Astrocyte of the cerebellum (primary cell): ENCODE results near the gene CTNNA3.

Experiments used
- DNase-seq: peaks from one replicate; pipeline ENCODE4 v3.0.0-alpha.2; 2011; ENCODE audit warnings: low read depth
- H3K4me3 ChIP-seq: 2 replicates; pipeline ENCODE4 v1.5.1; 2011; ENCODE audit warnings: mild to moderate bottlenecking, low read depth, low read length, moderate library complexity
- in situ Hi-C: cut with HindIII; loops from 2 replicates; pipeline ENCODE4 v1.10.0; 2017; ENCODE audit warnings: low sequenced_read_pairs
- TF ChIP-seq, protein P1 (sequence below): IDR thresholded peaks from 2 replicates; pipeline ENCODE4 v1.5.1; 2012; ENCODE audit warnings: low read length, low read depth, moderate library complexity, mild to moderate bottlenecking; ENCODE audit errors: missing control alignments

Gene CTNNA3

DNA sequence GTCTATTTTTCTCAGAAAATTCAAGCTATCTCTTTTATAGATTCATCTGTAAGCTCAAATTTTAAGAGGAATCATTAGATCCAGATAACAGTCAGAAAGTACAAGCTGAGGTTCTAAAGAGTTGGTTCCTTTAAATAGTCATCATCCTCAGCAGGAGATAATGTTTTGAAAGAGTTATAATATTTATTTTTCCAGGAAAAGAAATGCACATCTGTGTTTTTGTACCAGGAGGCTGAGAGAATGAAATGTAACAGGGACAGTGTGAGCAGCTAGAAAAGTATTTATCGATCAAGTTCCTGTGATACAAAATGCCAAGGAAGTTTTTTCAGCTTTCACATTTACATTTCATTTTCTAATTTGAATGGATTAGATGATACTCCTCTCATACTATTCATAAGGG, 890.4 kb downstream of the CTNNA3 start:
- no peak for DNase-seq
- in situ Hi-C loops: no loop called here
- H3K4me3 ChIP-seq: no peak overlapping the region
- TF ChIP-seq, protein P1, sequence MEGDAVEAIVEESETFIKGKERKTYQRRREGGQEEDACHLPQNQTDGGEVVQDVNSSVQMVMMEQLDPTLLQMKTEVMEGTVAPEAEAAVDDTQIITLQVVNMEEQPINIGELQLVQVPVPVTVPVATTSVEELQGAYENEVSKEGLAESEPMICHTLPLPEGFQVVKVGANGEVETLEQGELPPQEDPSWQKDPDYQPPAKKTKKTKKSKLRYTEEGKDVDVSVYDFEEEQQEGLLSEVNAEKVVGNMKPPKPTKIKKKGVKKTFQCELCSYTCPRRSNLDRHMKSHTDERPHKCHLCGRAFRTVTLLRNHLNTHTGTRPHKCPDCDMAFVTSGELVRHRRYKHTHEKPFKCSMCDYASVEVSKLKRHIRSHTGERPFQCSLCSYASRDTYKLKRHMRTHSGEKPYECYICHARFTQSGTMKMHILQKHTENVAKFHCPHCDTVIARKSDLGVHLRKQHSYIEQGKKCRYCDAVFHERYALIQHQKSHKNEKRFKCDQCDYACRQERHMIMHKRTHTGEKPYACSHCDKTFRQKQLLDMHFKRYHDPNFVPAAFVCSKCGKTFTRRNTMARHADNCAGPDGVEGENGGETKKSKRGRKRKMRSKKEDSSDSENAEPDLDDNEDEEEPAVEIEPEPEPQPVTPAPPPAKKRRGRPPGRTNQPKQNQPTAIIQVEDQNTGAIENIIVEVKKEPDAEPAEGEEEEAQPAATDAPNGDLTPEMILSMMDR: no peak

DNA sequence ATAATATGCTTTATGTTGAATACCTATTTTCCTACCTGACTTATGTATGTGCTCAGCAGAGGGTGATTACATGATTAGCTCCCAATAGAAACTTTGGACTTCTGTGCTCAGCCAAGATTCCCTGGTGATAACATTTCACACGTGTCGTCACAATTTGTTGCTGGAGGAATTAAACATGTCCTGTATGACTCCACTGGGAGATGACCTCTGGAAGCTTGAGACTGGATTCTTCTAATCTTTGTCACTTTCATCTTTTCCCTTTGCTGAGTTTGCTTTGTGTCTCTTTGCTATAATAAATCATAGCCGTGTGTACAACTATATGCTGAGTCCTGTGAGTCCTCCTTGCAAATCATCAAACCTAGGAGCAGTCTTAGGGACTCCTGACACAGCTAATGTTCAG, 891.0 kb downstream of the CTNNA3 start:
- DNase-seq: no peak
- TF ChIP-seq, protein P1: no peak
- in situ Hi-C loops: no loop called here

DNA sequence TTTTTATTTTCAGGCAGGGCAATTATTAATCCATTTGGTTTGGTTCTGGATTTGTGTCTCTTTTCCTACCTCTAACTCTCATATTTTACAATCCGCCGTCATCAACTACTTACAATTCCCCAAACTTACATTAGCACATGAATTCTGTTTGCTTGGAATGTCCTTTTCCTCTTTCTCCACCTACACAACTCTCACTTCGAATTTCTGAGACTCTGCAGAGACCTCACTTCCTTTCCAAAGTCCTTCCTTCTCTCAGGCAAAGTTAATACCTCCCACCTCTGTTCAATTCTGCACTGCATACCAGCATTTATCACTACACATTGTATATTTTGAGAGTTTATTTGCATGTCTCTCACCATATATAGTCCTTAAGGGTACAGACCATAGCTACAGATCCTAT, 892.8 kb downstream of the CTNNA3 start:
- DNase-seq: no peak
- TF ChIP-seq, protein P1: no peak
- in situ Hi-C loops: no loop called here

More for the DNA sequence above, 891.0 kb downstream of the CTNNA3 start:
- H3K4me3 ChIP-seq: no peak overlapping the region

DNA sequence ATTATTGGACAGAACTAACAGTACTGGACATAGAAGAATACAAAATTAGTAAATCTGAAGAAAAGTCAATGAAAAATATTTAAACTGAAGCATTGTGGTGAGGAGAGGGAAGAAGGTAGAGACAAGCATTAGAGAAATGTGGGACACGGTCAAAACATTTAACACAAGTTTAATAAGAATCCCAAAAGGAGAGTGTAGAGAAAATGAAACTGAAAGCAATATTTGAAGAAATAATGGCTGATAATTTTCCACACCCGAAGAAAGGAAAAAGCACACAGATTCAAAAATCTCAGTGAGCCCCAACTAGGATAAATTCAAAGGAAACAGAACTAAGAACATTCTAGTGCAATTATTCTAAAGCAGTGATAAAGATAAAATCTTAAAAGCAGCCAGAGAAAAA, 896.5 kb downstream of the CTNNA3 start:
- TF ChIP-seq, protein P1: no peak
- DNase-seq: no peak
- in situ Hi-C loops: loop anchor here (5.0 kb wide), 1 partner anchor 52 kb away; no protein-coding TSS in a partner anchor
- no peak overlapping the region for H3K4me3 ChIP-seq

More for the DNA sequence above, 892.8 kb downstream of the CTNNA3 start:
- no peak overlapping the region for H3K4me3 ChIP-seq

DNA sequence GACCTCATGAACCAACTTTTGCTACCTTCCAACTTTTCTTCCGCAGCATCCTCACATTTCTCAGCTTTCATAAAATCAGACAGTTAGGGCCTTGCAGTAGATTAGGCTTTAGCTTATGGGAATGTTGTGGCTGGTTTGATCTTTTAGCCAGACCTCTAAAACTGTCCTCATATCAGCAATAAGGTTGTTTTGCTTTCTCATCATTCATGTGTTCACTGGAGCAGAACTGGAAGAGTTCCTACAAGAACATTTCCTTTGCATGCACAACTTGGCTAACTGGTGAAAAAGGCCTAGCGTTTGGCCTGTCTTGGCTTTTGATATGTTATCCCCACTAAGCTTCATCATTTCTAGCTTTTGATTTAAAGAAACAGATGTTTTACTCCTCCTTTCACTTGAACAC, 900.1 kb downstream of the CTNNA3 start:
- TF ChIP-seq, protein P1: no peak

DNA sequence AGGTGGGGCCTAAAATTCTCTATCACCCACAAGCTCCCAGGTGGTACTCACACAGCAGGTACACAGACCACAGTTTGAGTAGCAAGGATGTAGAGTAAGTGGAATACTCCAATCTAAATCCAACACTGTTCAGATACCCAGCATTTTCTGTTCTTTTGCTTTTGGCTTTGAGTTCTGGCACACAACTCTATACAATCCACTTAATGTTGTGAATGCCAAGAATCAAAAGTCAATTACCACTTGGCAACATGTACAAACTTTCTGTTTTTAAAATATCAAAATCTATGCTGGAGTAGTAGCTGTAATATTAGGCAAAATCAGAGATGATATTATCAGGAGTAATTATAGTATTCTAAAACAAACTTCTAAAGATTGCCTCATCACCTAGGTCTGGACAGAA, 903.6 kb downstream of the CTNNA3 start:
- in situ Hi-C loops: no loop called here
- no peak for DNase-seq
- no peak overlapping the region for H3K4me3 ChIP-seq
- TF ChIP-seq, protein P1: no peak

More for the DNA sequence above, 900.1 kb downstream of the CTNNA3 start:
- in situ Hi-C loops: loop anchor here (5.0 kb wide), 1 partner anchor 49 kb away; no protein-coding TSS in a partner anchor
- no peak overlapping the region for H3K4me3 ChIP-seq
- DNase-seq: peak; percentile 37
